Ovary (tissue), 3 donors: ENCODE results near the gene BIN2.

Experiments
- CTCF ChIP-seq, 3 donors: fragments of 450-650 bp in 2 of 3; fragments of 200-600 bp in 1 of 3; IDR thresholded peaks; one replicate each; pipeline versions ENCODE4 v1.5.1 to v1.8.0; 2016 to 2022; ENCODE audit warnings: antibody characterized with exemption in 3 of 3, mild to moderate bottlenecking in 1 of 3
- EP300 ChIP-seq: sonication (generic); formaldehyde crosslinking; IDR thresholded peaks from one replicate; pipeline ENCODE4 v1.6.1; 2017; ENCODE audit warnings: antibody characterized with exemption
- POLR2A ChIP-seq: fragments of 450-650 bp; IDR thresholded peaks from one replicate; pipeline ENCODE4 v1.6.1; 2017; ENCODE audit warnings: antibody characterized with exemption, mild to moderate bottlenecking, moderate library complexity
- donor health status: DM: no; HTN: no; CAD: no.

GRCh38 chr12:51349026-51349425 lies 25.1 kb upstream of the BIN2 start:
- TF ChIP-seq CTCF (IDR thresholded peaks at IDR 0.05) (no peak), POLR2A (no peak), EP300 (no peak)
